T-helper 17 cell (primary cell): ENCODE data around the gene ARRDC4. TPM values are rescaled to one million over a fixed set of nuclear protein-coding genes. Genes with fewer than 3 reads are reported as not detected.

Source experiments
- ATAC-seq: fragments of 150-1000 bp; cut with Tn5 transposase; 2 replicates; pipeline ENCODE4 v1.10.0; 2021; ENCODE audit warnings: mild to moderate bottlenecking, moderate library complexity
- DNase-seq, 3 donors: peaks; one replicate each; pipeline versions ENCODE4 v3.0.0 to v3.0.0-alpha.2; 2020 to 2021
- H3K9me3 ChIP-seq: one replicate; pipeline ENCODE4 v1.7.0; 2013; ENCODE audit warnings: low read length, mild to moderate bottlenecking; ENCODE audit not compliant: control insufficient read depth, poor library complexity, severe bottlenecking
- H3K27ac Mint-ChIP-seq: one replicate; pipeline ENCODE4 v1.8.0; 2022; ENCODE audit warnings: mild to moderate bottlenecking, moderate library complexity, mixed read lengths
- H3K27me3 Mint-ChIP-seq: one replicate; pipeline ENCODE4 v1.8.0; 2022; ENCODE audit warnings: mixed read lengths
- H3K36me3 Mint-ChIP-seq: one replicate; pipeline ENCODE4 v1.8.0; 2022; ENCODE audit warnings: low read depth, mixed read lengths
- H3K4me1 Mint-ChIP-seq: one replicate; pipeline ENCODE4 v1.8.0; 2022; ENCODE audit warnings: mild to moderate bottlenecking, mixed read lengths
- H3K4me3 Mint-ChIP-seq: one replicate; pipeline ENCODE4 v1.8.0; 2022; ENCODE audit warnings: mild to moderate bottlenecking, moderate library complexity, mixed read lengths
- total RNA-seq, 4 donors: library from RNA in 2 of 4; stranded (reverse) in 2 of 4; gene quantifications; one replicate each; pipeline ENCODE4 v1.2.3 and lab custom pipeline; 2022 to 2026

Gene ARRDC4
- total RNA-seq, 2 donors from 2014 or later: 1.4 to 2.0 TPM

- no peak overlapping the region for H3K4me3 Mint-ChIP-seq
- peak overlapping the region; percentile 35 for H3K27ac Mint-ChIP-seq
- no peak for DNase-seq
- H3K27me3 Mint-ChIP-seq: peaks cover 6% of the 10 kb centered on the region
- ATAC-seq: no peak
- H3K36me3 Mint-ChIP-seq: no peaks in the 10 kb centered on the region
- H3K9me3 ChIP-seq: no peaks in the 10 kb centered on the region
- no peaks in the 10 kb centered on the region for H3K4me1 Mint-ChIP-seq
Measured at GRCh38 chr15:98009971-98010370, 49.5 kb downstream of the ARRDC4 start.

DNA sequence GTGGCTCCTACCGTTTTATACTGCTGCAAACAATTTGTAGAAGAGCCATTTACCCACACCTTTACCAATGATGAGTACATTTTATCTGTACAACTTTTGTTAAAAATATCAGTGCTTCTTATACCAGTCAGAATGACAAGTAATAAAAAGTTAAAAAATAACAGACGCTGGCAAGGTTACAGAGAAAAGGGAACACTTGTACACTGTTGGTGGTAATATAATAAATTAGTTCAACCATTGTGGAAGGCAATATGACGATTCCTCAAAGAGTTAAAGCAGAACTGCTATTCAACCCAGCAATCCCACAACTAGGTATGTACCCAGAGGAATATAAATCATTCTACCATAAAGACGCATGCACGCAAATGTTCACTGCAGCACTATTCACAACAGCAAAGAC lies 51.9 kb downstream of the ARRDC4 start:
- Mint-ChIP-seq H3K4me3 (no peak overlapping the region), H3K27me3 (peaks cover 6% of the 10 kb centered on the region), H3K27ac (no peak overlapping the region), H3K36me3 (no peaks in the 10 kb centered on the region), H3K4me1 (no peaks in the 10 kb centered on the region)
- no peak for DNase-seq
- ATAC-seq: no peak
- H3K9me3 ChIP-seq: no peaks in the 10 kb centered on the region

- Mint-ChIP-seq H3K27ac (no peak overlapping the region), H3K4me3 (no peak overlapping the region), H3K36me3 (no peaks in the 10 kb centered on the region), H3K27me3 (peaks cover 6% of the 10 kb centered on the region), H3K4me1 (no peaks in the 10 kb centered on the region)
- H3K9me3 ChIP-seq: no peaks in the 10 kb centered on the region
- ATAC-seq: no peak
- no peak for DNase-seq
Measured at GRCh38 chr15:98013631-98014030, 53.1 kb downstream of the ARRDC4 start.

DNA sequence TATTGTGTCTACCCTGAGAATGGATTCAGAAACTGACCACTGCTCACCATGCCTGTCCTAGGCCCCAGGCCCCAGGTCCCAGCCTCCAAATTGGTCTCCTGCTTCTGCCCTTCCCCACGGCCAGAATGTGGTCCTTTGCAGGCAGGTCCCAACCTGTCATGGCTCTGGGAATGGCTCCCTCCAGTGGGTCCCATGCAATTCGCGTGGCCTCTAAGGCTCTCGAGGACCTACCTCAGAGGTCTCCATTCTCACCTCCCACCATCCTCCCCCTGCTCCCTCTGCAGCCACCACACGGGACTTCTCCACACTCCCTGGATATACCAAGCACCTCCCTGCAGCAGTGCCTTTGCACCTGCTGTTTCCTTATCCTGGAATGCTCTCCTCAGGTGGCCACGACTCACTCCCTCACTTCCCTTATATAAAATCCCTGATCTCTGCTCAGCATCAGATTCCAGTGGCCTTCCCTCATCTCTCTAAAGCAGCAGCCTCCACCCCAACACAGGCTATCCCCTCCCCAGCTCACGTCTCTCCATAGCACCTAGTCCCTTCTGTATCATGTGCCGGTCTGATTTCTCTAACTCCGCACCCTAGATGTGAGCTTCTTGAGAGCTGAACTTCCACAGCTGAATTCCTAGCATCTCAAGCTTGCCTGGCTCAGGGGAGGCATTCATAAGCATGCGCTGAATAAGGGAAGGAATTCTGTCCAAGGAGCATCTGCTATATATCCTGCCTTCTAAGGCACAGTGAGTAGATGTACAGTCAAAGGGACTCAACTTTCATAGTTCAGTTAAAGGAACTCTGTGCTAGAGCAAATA lies 56.9 kb downstream of the ARRDC4 start:
- DNase-seq (no peak), ATAC-seq (no peak)
- H3K4me1 Mint-ChIP-seq: no peaks in the 10 kb centered on the region
- no peak overlapping the region for H3K4me3 Mint-ChIP-seq
- H3K36me3 Mint-ChIP-seq: no peaks in the 10 kb centered on the region
- H3K9me3 ChIP-seq: no peaks in the 10 kb centered on the region
- H3K27me3 Mint-ChIP-seq: no peaks in the 10 kb centered on the region
- H3K27ac Mint-ChIP-seq: no peak overlapping the region

GRCh38 chr15:98018761-98019351 lies 58.4 kb downstream of the ARRDC4 start:
- Mint-ChIP-seq H3K27ac (no peak overlapping the region), H3K36me3 (no peaks in the 10 kb centered on the region), H3K4me1 (no peaks in the 10 kb centered on the region), H3K27me3 (no peaks in the 10 kb centered on the region), H3K4me3 (no peak overlapping the region)
- ATAC-seq: no peak
- DNase-seq: no peak
- no peaks in the 10 kb centered on the region for H3K9me3 ChIP-seq
